Forelimb muscle (tissue), 1 donor: ENCODE results near the gene PHF1. TPM values are rescaled to one million over a fixed set of nuclear protein-coding genes. Genes with fewer than 3 reads are reported as not detected.
"Not testable (repeated sequence)": the region's sequence is repeated elsewhere in the genome, so short reads cannot be mapped to it uniquely, and the experiment has no call there.

ENCODE experiments used
- DNase-seq: peaks from one replicate; pipeline ENCODE4 v3.0.0-alpha.2; 2013; ENCODE audit warnings: low read depth
- polyA plus RNA-seq: library from polyadenylated mRNA; unstranded; fragments of 120-200 nt; gene quantifications from one replicate; pipeline ENCODE4 v1.2.1, GENCODE V29; 2013; ENCODE audit not compliant: insufficient read length

The PHF1 gene
- polyA plus RNA-seq, 1 donor: 48.4 TPM

GRCh38 chr6:33391278-33391921 lies 19.4 kb upstream of the PHF1 start, which contains the start of gene KIFC1:
KIFC1 (plus strand) TSS chr6:33391823; CDS start chr6:33391986, 163 bp downstream.
- DNase-seq: peak; percentile 99

GRCh38 chr6:33391922-33392594 lies 18.8 kb upstream of the PHF1 start:
- no peak for DNase-seq

GRCh38 chr6:33392595-33392948 lies 18.2 kb upstream of the PHF1 start:
- DNase-seq: no peak

- no peak for DNase-seq
Observed at GRCh38 chr6:33392979-33393378, 17.8 kb upstream of the PHF1 start.

- no peak for DNase-seq
Observed at GRCh38 chr6:33397541-33397940, 13.3 kb upstream of the PHF1 start.

- DNase-seq: not testable (repeated sequence)
Observed at GRCh38 chr6:33398601-33399000, 12.2 kb upstream of the PHF1 start.

- not testable (repeated sequence) for DNase-seq
Observed at GRCh38 chr6:33399881-33400280, 10.9 kb upstream of the PHF1 start.

GRCh38 chr6:33404884-33405283 lies 5.9 kb upstream of the PHF1 start:
- no peak for DNase-seq

- no peak for DNase-seq
Observed at GRCh38 chr6:33405386-33405940, 5.4 kb upstream of the PHF1 start.

GRCh38 chr6:33406126-33406525 lies 4.7 kb upstream of the PHF1 start:
- DNase-seq: no peak

- DNase-seq: no peak
Observed at GRCh38 chr6:33407132-33407718, 3.6 kb upstream of the PHF1 start.

- DNase-seq: peak; percentile 82
Observed at GRCh38 chr6:33410050-33410710, 634 bp upstream of the PHF1 start.

GRCh38 chr6:33411632-33412005 lies 805 bp downstream of the PHF1 start:
- DNase-seq: no peak

GRCh38 chr6:33412140-33413009 lies 1.6 kb downstream of the PHF1 start:
- DNase-seq: no peak

GRCh38 chr6:33413241-33414120 lies 2.7 kb downstream of the PHF1 start:
- no peak for DNase-seq

GRCh38 chr6:33414592-33415271 lies 3.9 kb downstream of the PHF1 start:
- DNase-seq: no peak

GRCh38 chr6:33415831-33416230 lies 5.0 kb downstream of the PHF1 start:
- no peak for DNase-seq

- no peak for DNase-seq
Observed at GRCh38 chr6:33416386-33417127, 5.7 kb downstream of the PHF1 start.
